Astrocyte (in vitro differentiated cells and primary cell): Measurements from ENCODE around the gene TBC1D2B. TPM values are rescaled to one million over a fixed set of nuclear protein-coding genes. Genes with fewer than 3 reads are reported as not detected.
A peak's percentile ranks its signal among the peaks of the same experiment; 100 is the strongest.

Experiments
- DNase-seq: peaks from one replicate; pipeline ENCODE4 v3.0.0-alpha.2; 2010; ENCODE audit warnings: low read depth
- FAIRE-seq: peaks from 2 replicates; lab custom pipeline; 2011; peaks lifted over from hg19 to GRCh38; lab: Jason Lieb, UNC
- H2AFZ ChIP-seq: 2 replicates; pipeline ENCODE4 v1.6.0; 2012; ENCODE audit warnings: low read depth, low read length, inconsistent platforms
- H3K27ac ChIP-seq: 2 replicates; pipeline ENCODE4 v1.5.1; 2011; ENCODE audit warnings: low read depth, low read length, inconsistent platforms
- H3K27me3 ChIP-seq: 2 replicates; pipeline ENCODE4 v1.6.0; 2011; ENCODE audit warnings: low read length, inconsistent platforms; ENCODE audit not compliant: insufficient read depth
- H3K36me3 ChIP-seq: 2 replicates; pipeline ENCODE4 v1.5.1; 2011; ENCODE audit warnings: low read length, inconsistent platforms; ENCODE audit not compliant: insufficient read depth
- H3K4me1 ChIP-seq: 2 replicates; pipeline ENCODE4 v1.5.1; 2011; ENCODE audit warnings: low read length, inconsistent platforms; ENCODE audit not compliant: insufficient read depth
- H3K4me2 ChIP-seq: 2 replicates; pipeline ENCODE4 v1.6.0; 2012; ENCODE audit warnings: low read length, inconsistent platforms
- H3K4me3 ChIP-seq: 2 replicates; pipeline ENCODE4 v1.5.1; 2011; ENCODE audit warnings: low read depth, mild to moderate bottlenecking, low read length, inconsistent platforms; ENCODE audit not compliant: insufficient read depth
- H3K79me2 ChIP-seq: 2 replicates; pipeline ENCODE4 v1.6.0; 2012; ENCODE audit warnings: mild to moderate bottlenecking, low read length, inconsistent platforms; ENCODE audit not compliant: insufficient read depth
- H3K9ac ChIP-seq: 2 replicates; pipeline ENCODE4 v1.6.0; 2012; ENCODE audit warnings: mild to moderate bottlenecking, low read length, inconsistent platforms
- H3K9me3 ChIP-seq: 2 replicates; pipeline ENCODE4 v1.5.1; 2012; ENCODE audit warnings: low read depth, mild to moderate bottlenecking, low read length, inconsistent platforms; ENCODE audit not compliant: insufficient read depth
- H4K20me1 ChIP-seq: 2 replicates; pipeline ENCODE4 v1.6.0; 2012; ENCODE audit warnings: low read length, inconsistent platforms; ENCODE audit not compliant: insufficient read depth
- H3K27ac Mint-ChIP-seq: one replicate; pipeline ENCODE4 v1.8.0; 2021; ENCODE audit warnings: mild to moderate bottlenecking, mixed read lengths; ENCODE audit not compliant: unreplicated experiment
- H3K27me3 Mint-ChIP-seq: one replicate; pipeline ENCODE4 v1.8.0; 2021; ENCODE audit warnings: low read depth, mixed read lengths; ENCODE audit not compliant: unreplicated experiment
- H3K36me3 Mint-ChIP-seq: one replicate; pipeline ENCODE4 v1.8.0; 2021; ENCODE audit warnings: low read depth, mixed read lengths; ENCODE audit not compliant: unreplicated experiment
- H3K4me1 Mint-ChIP-seq: one replicate; pipeline ENCODE4 v1.8.0; 2021; ENCODE audit warnings: low read depth, mixed read lengths; ENCODE audit not compliant: unreplicated experiment
- H3K4me3 Mint-ChIP-seq: one replicate; pipeline ENCODE4 v1.8.0; 2021; ENCODE audit warnings: mild to moderate bottlenecking, moderate library complexity, mixed read lengths; ENCODE audit not compliant: unreplicated experiment
- H3K9me3 Mint-ChIP-seq: one replicate; pipeline ENCODE4 v1.8.0; 2021; ENCODE audit warnings: mild to moderate bottlenecking, mixed read lengths; ENCODE audit not compliant: unreplicated experiment
- EZH2 ChIP-seq: IDR thresholded peaks from 2 replicates; pipeline ENCODE4 v1.6.1; 2012; ENCODE audit warnings: mild to moderate bottlenecking, low read length, inconsistent platforms; ENCODE audit not compliant: insufficient read depth
- total RNA-seq: library from RNA; stranded (reverse); gene quantifications from 2 replicates; pipeline ENCODE4 v1.2.1, GENCODE V29; 2021
- TF ChIP-seq, protein P1 (sequence below): IDR thresholded peaks from 2 replicates; pipeline ENCODE4 v1.5.1; 2011; ENCODE audit warnings: low read depth, mild to moderate bottlenecking, inconsistent platforms, low read length, moderate library complexity; ENCODE audit not compliant: insufficient read depth

TBC1D2B gene
- total RNA-seq, 1 donor from 2014 or later = 21.3 TPM

DNA sequence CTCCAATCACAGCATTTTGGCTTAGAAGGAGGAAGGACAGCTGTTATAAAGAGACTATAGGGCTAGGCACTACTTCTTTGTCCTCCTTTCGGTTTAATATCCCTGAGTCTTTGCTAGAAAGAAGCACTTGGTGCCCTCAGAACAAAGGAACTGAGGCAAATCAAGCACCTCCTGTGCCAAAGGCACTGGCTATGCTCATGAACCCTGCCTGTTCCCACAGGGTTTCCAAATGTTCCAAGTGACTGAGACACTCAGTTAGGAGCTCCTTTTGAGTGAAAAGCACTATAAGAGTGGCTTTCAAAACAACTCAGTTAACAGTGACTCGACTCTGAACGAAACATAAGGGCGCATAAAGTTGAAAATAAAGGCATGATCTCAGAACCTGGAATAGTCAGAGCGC is 25.0 kb downstream of the TBC1D2B start:
- Mint-ChIP-seq H3K27me3 (no peaks in the 10 kb centered on the region), H3K4me3 (no peak overlapping the region), H3K4me1 (peaks cover 45% of the 10 kb centered on the region), H3K36me3 (peaks cover 3% of the 10 kb centered on the region), H3K27ac (peak overlapping the region; percentile 23), H3K9me3 (no peaks in the 10 kb centered on the region)
- Histone ChIP-seq H3K4me2 (no peak overlapping the region), H3K9me3 (no peaks in the 10 kb centered on the region), H3K9ac (no peak overlapping the region), H4K20me1 (peaks cover 71% of the 10 kb centered on the region), H3K4me1 (peaks cover 49% of the 10 kb centered on the region), H3K36me3 (peaks cover 10% of the 10 kb centered on the region), H3K27ac (no peak overlapping the region), H3K4me3 (no peak overlapping the region), H3K27me3 (no peaks in the 10 kb centered on the region), H2AFZ (no peak overlapping the region), H3K79me2 (peaks cover 51% of the 10 kb centered on the region)
- DNase-seq = no peak
- no peak for TF ChIP-seq EZH2
- TF ChIP-seq, protein P1, sequence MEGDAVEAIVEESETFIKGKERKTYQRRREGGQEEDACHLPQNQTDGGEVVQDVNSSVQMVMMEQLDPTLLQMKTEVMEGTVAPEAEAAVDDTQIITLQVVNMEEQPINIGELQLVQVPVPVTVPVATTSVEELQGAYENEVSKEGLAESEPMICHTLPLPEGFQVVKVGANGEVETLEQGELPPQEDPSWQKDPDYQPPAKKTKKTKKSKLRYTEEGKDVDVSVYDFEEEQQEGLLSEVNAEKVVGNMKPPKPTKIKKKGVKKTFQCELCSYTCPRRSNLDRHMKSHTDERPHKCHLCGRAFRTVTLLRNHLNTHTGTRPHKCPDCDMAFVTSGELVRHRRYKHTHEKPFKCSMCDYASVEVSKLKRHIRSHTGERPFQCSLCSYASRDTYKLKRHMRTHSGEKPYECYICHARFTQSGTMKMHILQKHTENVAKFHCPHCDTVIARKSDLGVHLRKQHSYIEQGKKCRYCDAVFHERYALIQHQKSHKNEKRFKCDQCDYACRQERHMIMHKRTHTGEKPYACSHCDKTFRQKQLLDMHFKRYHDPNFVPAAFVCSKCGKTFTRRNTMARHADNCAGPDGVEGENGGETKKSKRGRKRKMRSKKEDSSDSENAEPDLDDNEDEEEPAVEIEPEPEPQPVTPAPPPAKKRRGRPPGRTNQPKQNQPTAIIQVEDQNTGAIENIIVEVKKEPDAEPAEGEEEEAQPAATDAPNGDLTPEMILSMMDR = no peak
- FAIRE-seq = no peak

- no peak overlapping the region for H3K27ac ChIP-seq
- peak; percentile 55 for DNase-seq
- H4K20me1 ChIP-seq = peaks cover 71% of the 10 kb centered on the region
- H3K79me2 ChIP-seq = peaks cover 47% of the 10 kb centered on the region
- H3K4me1 Mint-ChIP-seq = peaks cover 49% of the 10 kb centered on the region
- no peaks in the 10 kb centered on the region for H3K27me3 Mint-ChIP-seq
- no peak overlapping the region for H3K4me2 ChIP-seq
- no peak for TF ChIP-seq EZH2
- TF ChIP-seq, protein P1 = no peak
- no peaks in the 10 kb centered on the region for H3K27me3 ChIP-seq
- no peak overlapping the region for H3K9ac ChIP-seq
- H3K4me3 ChIP-seq = no peak overlapping the region
- no peak overlapping the region for H3K27ac Mint-ChIP-seq
- no peak for FAIRE-seq
- H2AFZ ChIP-seq = no peak overlapping the region
- H3K36me3 ChIP-seq = peaks cover 10% of the 10 kb centered on the region
- H3K36me3 Mint-ChIP-seq = peaks cover 3% of the 10 kb centered on the region
- H3K9me3 ChIP-seq = no peaks in the 10 kb centered on the region
- no peaks in the 10 kb centered on the region for H3K9me3 Mint-ChIP-seq
- H3K4me1 ChIP-seq = peaks cover 48% of the 10 kb centered on the region
- no peak overlapping the region for H3K4me3 Mint-ChIP-seq
Observed at GRCh38 chr15:78052001-78052401, 25.5 kb downstream of the TBC1D2B start.

- Histone ChIP-seq H3K4me3 (no peak overlapping the region), H3K4me1 (peaks cover 44% of the 10 kb centered on the region), H2AFZ (no peak overlapping the region), H3K4me2 (no peak overlapping the region), H3K36me3 (peaks cover 10% of the 10 kb centered on the region), H3K27ac (no peak overlapping the region), H3K9ac (no peak overlapping the region), H3K79me2 (peaks cover 43% of the 10 kb centered on the region), H3K9me3 (no peaks in the 10 kb centered on the region), H3K27me3 (no peaks in the 10 kb centered on the region), H4K20me1 (peaks cover 71% of the 10 kb centered on the region)
- no peak for TF ChIP-seq EZH2
- TF ChIP-seq, protein P1 = no peak
- Mint-ChIP-seq H3K9me3 (no peaks in the 10 kb centered on the region), H3K27me3 (no peaks in the 10 kb centered on the region), H3K36me3 (peaks cover 3% of the 10 kb centered on the region), H3K4me3 (no peak overlapping the region), H3K27ac (no peak overlapping the region), H3K4me1 (peaks cover 49% of the 10 kb centered on the region)
- no peak for DNase-seq
- FAIRE-seq = no peak
Observed at GRCh38 chr15:78051596-78051995, 25.9 kb downstream of the TBC1D2B start.
